H1 (cell line): ENCODE data around the gene PTGES.

ENCODE experiments used
- BCL11A ChIP-seq, 2 experiments: IDR thresholded peaks; one replicate each; pipeline ENCODE4 v1.6.1; 2011; ENCODE audit warnings: low read depth in 2 of 2, low read length in 2 of 2, mild to moderate bottlenecking in 2 of 2
- CTCF ChIP-seq, 3 experiments: IDR thresholded peaks; 1 replicate in 2 of 3; 2 replicates in 1 of 3; pipeline versions ENCODE4 v1.5.1 to v1.6.1; 2011; ENCODE audit warnings: low read length in 3 of 3, mild to moderate bottlenecking in 3 of 3, inconsistent platforms in 2 of 3, low read depth in 1 of 3, moderate library complexity in 1 of 3; ENCODE audit not compliant: insufficient read depth in 1 of 3; ENCODE audit errors: control extremely low read depth in 1 of 3
- EGR1 ChIP-seq: IDR thresholded peaks from 2 replicates; pipeline ENCODE4 v1.6.1; 2011; ENCODE audit warnings: low read depth, low read length, borderline replicate concordance
- NRF1 ChIP-seq: IDR thresholded peaks from 2 replicates; pipeline ENCODE4 v1.6.1; 2011; ENCODE audit warnings: mild to moderate bottlenecking, low read depth, low read length, improper control_type of control experiment
- POLR2A ChIP-seq, 2 experiments: IDR thresholded peaks; 1 replicate in 1 of 2; 2 replicates in 1 of 2; pipeline ENCODE4 v1.6.1; 2011; ENCODE audit warnings: low read depth in 2 of 2, low read length in 2 of 2, mild to moderate bottlenecking in 2 of 2; ENCODE audit errors: control extremely low read depth in 1 of 2
- RAD21 ChIP-seq, 2 experiments: IDR thresholded peaks in 1 of 2; conservative IDR thresholded peaks in 1 of 2; 2 replicates each; pipeline ENCODE4 v1.6.1; 2011; ENCODE audit warnings: low read depth in 2 of 2, low read length in 2 of 2, improper control_type of control experiment in 1 of 2, inconsistent platforms in 1 of 2, mild to moderate bottlenecking in 1 of 2, moderate library complexity in 1 of 2
- SIRT6 ChIP-seq: IDR thresholded peaks from one replicate; pipeline ENCODE4 v1.7.1; 2012; ENCODE audit warnings: low read length, inconsistent platforms
- TCF12 ChIP-seq: IDR thresholded peaks from 2 replicates; pipeline ENCODE4 v1.6.1; 2011; ENCODE audit warnings: low read depth, mild to moderate bottlenecking, low read length
- ZNF274 ChIP-seq: IDR thresholded peaks from 2 replicates; pipeline ENCODE4 v1.7.0; 2012; ENCODE audit warnings: low read length, borderline replicate concordance; ENCODE audit errors: extremely low read depth

- TF ChIP-seq EGR1: no peak
- TF ChIP-seq CTCF (IDR thresholded peaks at IDR 0.05; ENCODE audit: control extremely low read depth in 1 of 3, insufficient read depth in 1 of 3, low read depth in 1 of 3, low read length in 3 of 3): no peak
- no peak for TF ChIP-seq TCF12
- no peak for TF ChIP-seq ZNF274
- peak in 1 of 2 experiments; percentile 67; a peak in 2 of 3 replicates for TF ChIP-seq POLR2A (IDR thresholded peaks at IDR 0.05; ENCODE audit: control extremely low read depth in 1 of 2, low read depth in 2 of 2, low read length in 2 of 2)
- no peak for TF ChIP-seq SIRT6
- TF ChIP-seq BCL11A (IDR thresholded peaks at IDR 0.05; ENCODE audit: low read depth in 2 of 2, low read length in 2 of 2): no peak
- TF ChIP-seq NRF1: no peak
- no peak for TF ChIP-seq RAD21 (IDR thresholded peaks at IDR 0.05 in 1 of 2, conservative IDR thresholded peaks at IDR 0.05 in 1 of 2; ENCODE audit: low read depth in 2 of 2, low read length in 2 of 2)
Observed at GRCh38 chr9:129696944-129697655, 55.7 kb downstream of the PTGES start.
